MM.1S (cell line): ENCODE results near the gene PCSK4.
"Not testable (repeated sequence)": the region's sequence is repeated elsewhere in the genome, so short reads cannot be mapped to it uniquely, and the experiment has no call there.

ENCODE experiments used
- DNase-seq: peaks from one replicate; pipeline ENCODE4 v3.0.0-alpha.2; 2015
- H2AFZ ChIP-seq: fragments of 300-600 bp; sonication (generic); 2 replicates; pipeline ENCODE4 v1.6.0; 2016; ENCODE audit warnings: antibody characterized with exemption, low read length
- H3F3A ChIP-seq: fragments of 300-600 bp; sonication (generic); 2 replicates; pipeline ENCODE4 v1.6.1; 2016; ENCODE audit warnings: mild to moderate bottlenecking, antibody characterized with exemption, low read length, moderate library complexity, mixed read lengths; ENCODE audit not compliant: insufficient read depth
- H3K27ac ChIP-seq: fragments of 300-600 bp; sonication (generic); 2 replicates; pipeline ENCODE4 v1.5.1; 2016; ENCODE audit warnings: mild to moderate bottlenecking, low read length
- H3K27me3 ChIP-seq: fragments of 300-600 bp; sonication (generic); replicated peaks from 2 replicates; pipeline ENCODE4 v1.6.0; 2016; ENCODE audit warnings: low read length; ENCODE audit not compliant: insufficient read depth
- H3K36me3 ChIP-seq: fragments of 300-600 bp; sonication (generic); replicated peaks from 2 replicates; pipeline ENCODE4 v1.6.1; 2016; ENCODE audit warnings: mild to moderate bottlenecking, low read length, mixed read lengths; ENCODE audit not compliant: insufficient read depth
- H3K4me1 ChIP-seq: fragments of 300-600 bp; sonication (generic); 2 replicates; pipeline ENCODE4 v1.6.1; 2016; ENCODE audit warnings: low read length, mixed read lengths
- H3K4me2 ChIP-seq: fragments of 300-600 bp; sonication (generic); 2 replicates; pipeline ENCODE4 v1.6.0; 2016; ENCODE audit warnings: low read depth, low read length
- H3K4me3 ChIP-seq: fragments of 300-600 bp; sonication (generic); 2 replicates; pipeline ENCODE4 v1.5.1; 2016; ENCODE audit warnings: low read length, mixed read lengths
- H3K79me2 ChIP-seq: fragments of 300-600 bp; sonication (generic); 2 replicates; pipeline ENCODE4 v1.6.1; 2016; ENCODE audit warnings: mixed run types, low read length, mixed read lengths
- H3K9ac ChIP-seq: fragments of 300-600 bp; sonication (generic); 2 replicates; pipeline ENCODE4 v1.6.1; 2016; ENCODE audit warnings: low read length, mixed read lengths
- H3K9me2 ChIP-seq: fragments of 300-600 bp; sonication (generic); replicated peaks from 2 replicates; pipeline ENCODE4 v1.6.1; 2016; ENCODE audit warnings: mild to moderate bottlenecking, low read length, mixed read lengths; ENCODE audit not compliant: insufficient read depth
- H3K9me3 ChIP-seq: fragments of 300-600 bp; sonication (generic); replicated peaks from 2 replicates; pipeline ENCODE4 v1.6.1; 2016; ENCODE audit warnings: mild to moderate bottlenecking, low read length, mixed read lengths; ENCODE audit not compliant: insufficient read depth
- H4K20me1 ChIP-seq: fragments of 300-600 bp; sonication (generic); 2 replicates; pipeline ENCODE4 v1.6.1; 2016; ENCODE audit warnings: mild to moderate bottlenecking, low read length, moderate library complexity, mixed read lengths; ENCODE audit not compliant: insufficient read depth
- EZH2 ChIP-seq: fragments of 300-600 bp; sonication (generic); optimal IDR thresholded peaks from 2 replicates; pipeline ENCODE3; 2017; ENCODE audit warnings: low read depth, mild to moderate bottlenecking, antibody characterized with exemption, low read length, mixed read lengths
- EZH2phosphoT487 ChIP-seq: fragments of 300-600 bp; sonication (generic); IDR thresholded peaks from 2 replicates; pipeline ENCODE4 v1.6.1; 2018; ENCODE audit warnings: antibody characterized with exemption, low read length
- TF ChIP-seq, protein P1 (sequence below): fragments of 300-600 bp; sonication (generic); IDR thresholded peaks from 2 replicates; pipeline ENCODE4 v1.5.1; 2016; ENCODE audit warnings: antibody characterized with exemption, low read length, mixed read lengths

PCSK4 gene

DNA sequence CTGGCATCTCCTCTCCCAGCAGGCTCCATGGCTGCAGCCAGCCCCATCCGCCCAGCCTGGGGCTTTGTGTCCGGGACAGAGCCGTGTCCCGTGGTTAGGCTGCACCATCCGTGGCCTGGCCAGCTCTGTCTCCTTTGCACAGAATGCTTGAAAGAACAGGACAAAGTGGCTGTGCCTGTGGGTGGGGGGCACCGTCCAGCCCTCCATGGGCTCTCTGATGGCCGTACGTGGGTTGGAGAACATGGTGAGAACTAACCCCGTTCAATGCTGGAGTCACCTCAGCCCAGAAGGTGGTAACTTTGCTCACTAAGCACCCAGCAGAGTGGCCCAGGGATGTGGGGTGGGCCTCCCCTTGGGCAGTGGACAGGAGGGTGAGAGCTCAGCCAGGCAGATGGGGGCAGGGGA is 49.1 kb downstream of the PCSK4 start:
- H3K79me2 ChIP-seq: peaks cover 32% of the 10 kb centered on the region
- no peak overlapping the region for H2AFZ ChIP-seq
- peaks cover 22% of the 10 kb centered on the region for H4K20me1 ChIP-seq
- H3K9me3 ChIP-seq: no peaks in the 10 kb centered on the region
- H3K4me2 ChIP-seq: no peak overlapping the region
- H3K9ac ChIP-seq: no peak overlapping the region
- H3K4me3 ChIP-seq: no peak overlapping the region
- peaks cover 49% of the 10 kb centered on the region for H3K4me1 ChIP-seq
- no peaks in the 10 kb centered on the region for H3K9me2 ChIP-seq
- H3K27ac ChIP-seq: no peak overlapping the region
- no peak for DNase-seq
- H3F3A ChIP-seq: peaks cover 74% of the 10 kb centered on the region
- H3K27me3 ChIP-seq: peaks cover 5% of the 10 kb centered on the region; the same call in 1 of the 2 replicates
- TF ChIP-seq, protein P1, sequence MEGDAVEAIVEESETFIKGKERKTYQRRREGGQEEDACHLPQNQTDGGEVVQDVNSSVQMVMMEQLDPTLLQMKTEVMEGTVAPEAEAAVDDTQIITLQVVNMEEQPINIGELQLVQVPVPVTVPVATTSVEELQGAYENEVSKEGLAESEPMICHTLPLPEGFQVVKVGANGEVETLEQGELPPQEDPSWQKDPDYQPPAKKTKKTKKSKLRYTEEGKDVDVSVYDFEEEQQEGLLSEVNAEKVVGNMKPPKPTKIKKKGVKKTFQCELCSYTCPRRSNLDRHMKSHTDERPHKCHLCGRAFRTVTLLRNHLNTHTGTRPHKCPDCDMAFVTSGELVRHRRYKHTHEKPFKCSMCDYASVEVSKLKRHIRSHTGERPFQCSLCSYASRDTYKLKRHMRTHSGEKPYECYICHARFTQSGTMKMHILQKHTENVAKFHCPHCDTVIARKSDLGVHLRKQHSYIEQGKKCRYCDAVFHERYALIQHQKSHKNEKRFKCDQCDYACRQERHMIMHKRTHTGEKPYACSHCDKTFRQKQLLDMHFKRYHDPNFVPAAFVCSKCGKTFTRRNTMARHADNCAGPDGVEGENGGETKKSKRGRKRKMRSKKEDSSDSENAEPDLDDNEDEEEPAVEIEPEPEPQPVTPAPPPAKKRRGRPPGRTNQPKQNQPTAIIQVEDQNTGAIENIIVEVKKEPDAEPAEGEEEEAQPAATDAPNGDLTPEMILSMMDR: no peak
- TF ChIP-seq EZH2: no peak
- no peak for TF ChIP-seq EZH2phosphoT487
- peaks cover 14% of the 10 kb centered on the region for H3K36me3 ChIP-seq

- Histone ChIP-seq H3K36me3 (peaks cover 14% of the 10 kb centered on the region), H3K4me1 (peaks cover 47% of the 10 kb centered on the region), H3K27me3 (peaks cover 2% of the 10 kb centered on the region; the same call in 1 of the 2 replicates), H3K4me3 (no peak overlapping the region), H3K9me3 (no peaks in the 10 kb centered on the region), H3K4me2 (peak overlapping the region; percentile 56; the same call in 1 of the 2 replicates), H2AFZ (no peak overlapping the region), H3K9ac (no peak overlapping the region), H3K9me2 (no peaks in the 10 kb centered on the region), H3F3A (peaks cover 79% of the 10 kb centered on the region), H4K20me1 (peaks cover 22% of the 10 kb centered on the region), H3K79me2 (peaks cover 32% of the 10 kb centered on the region), H3K27ac (no peak overlapping the region)
- TF ChIP-seq EZH2 (no peak), EZH2phosphoT487 (no peak)
- TF ChIP-seq, protein P1: no peak
- DNase-seq: no peak
These were observed 49.7 kb downstream of the PCSK4 start for GRCh38 chr19:1440418-1440801.

DNA sequence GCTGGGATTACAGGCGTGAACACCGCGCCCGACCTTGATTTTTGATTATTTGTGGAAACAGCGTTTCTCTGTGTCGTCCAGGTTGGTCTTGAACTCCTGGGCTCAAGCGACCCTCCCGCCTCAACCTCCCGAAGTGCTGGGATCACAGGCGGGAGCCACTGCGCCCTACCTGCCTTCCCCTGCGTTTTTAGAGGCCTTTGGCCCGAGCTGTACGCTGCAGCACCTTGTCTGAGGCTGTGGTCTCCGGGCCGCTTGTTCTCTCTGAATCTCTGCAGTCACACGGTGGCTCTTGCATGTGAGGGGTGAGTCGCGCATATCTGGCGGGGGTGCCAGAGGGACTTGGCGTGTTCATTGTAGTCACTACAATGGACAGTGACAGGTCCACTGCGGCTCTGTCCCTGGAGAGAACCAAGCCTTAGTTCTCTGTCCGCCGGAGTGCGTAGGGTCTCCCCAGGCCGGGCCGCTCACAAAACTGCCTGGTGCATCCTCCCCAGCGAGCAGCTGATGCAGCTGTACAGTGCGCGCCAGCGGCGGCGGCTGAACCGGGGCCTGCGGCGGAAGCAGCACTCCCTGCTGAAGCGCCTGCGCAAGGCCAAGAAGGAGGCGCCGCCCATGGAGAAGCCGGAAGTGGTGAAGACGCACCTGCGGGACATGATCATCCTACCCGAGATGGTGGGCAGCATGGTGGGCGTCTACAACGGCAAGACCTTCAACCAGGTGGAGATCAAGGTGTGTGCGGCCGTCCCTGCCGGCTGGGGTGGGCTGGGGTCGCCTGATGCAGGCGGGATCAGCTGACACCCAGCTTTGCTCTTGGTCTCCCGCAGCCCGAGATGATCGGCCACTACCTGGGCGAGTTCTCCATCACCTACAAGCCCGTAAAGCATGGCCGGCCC is 50.4 kb downstream of the PCSK4 start:
- peak overlapping the region; percentile 78 for H3K4me3 ChIP-seq
- peaks cover 44% of the 10 kb centered on the region for H3K4me1 ChIP-seq
- peaks cover 32% of the 10 kb centered on the region for H3K79me2 ChIP-seq
- H3K4me2 ChIP-seq: peak overlapping the region; percentile 56
- not testable (repeated sequence) for H3K9me2 ChIP-seq, H3K27me3 ChIP-seq, DNase-seq, H3K27ac ChIP-seq, H3K9me3 ChIP-seq, H2AFZ ChIP-seq
- H3K9ac ChIP-seq: peak overlapping the region; percentile 93
- H3F3A ChIP-seq: peaks cover 75% of the 10 kb centered on the region
- H4K20me1 ChIP-seq: peaks cover 22% of the 10 kb centered on the region
- peaks cover 14% of the 10 kb centered on the region for H3K36me3 ChIP-seq

GRCh38 chr19:1438933-1439354 is 51.2 kb downstream of the PCSK4 start:
- peak overlapping the region; percentile 93 for H3K9ac ChIP-seq
- no peak for DNase-seq
- H3K4me3 ChIP-seq: peak overlapping the region; percentile 78
- H3K4me1 ChIP-seq: peaks cover 39% of the 10 kb centered on the region
- H3K27me3 ChIP-seq: no peaks in the 10 kb centered on the region
- TF ChIP-seq, protein P1: no peak
- TF ChIP-seq EZH2phosphoT487: no peak
- TF ChIP-seq EZH2: no peak
- peak overlapping the region; percentile 56 for H3K4me2 ChIP-seq
- H4K20me1 ChIP-seq: peaks cover 22% of the 10 kb centered on the region
- no peaks in the 10 kb centered on the region for H3K9me2 ChIP-seq
- peaks cover 35% of the 10 kb centered on the region for H3K79me2 ChIP-seq
- peaks cover 14% of the 10 kb centered on the region for H3K36me3 ChIP-seq
- peak overlapping the region; percentile 58; the same call in 1 of the 2 replicates for H3K27ac ChIP-seq
- peaks cover 73% of the 10 kb centered on the region for H3F3A ChIP-seq
- H2AFZ ChIP-seq: no peak overlapping the region
- H3K9me3 ChIP-seq: no peaks in the 10 kb centered on the region
